Uterus (tissue), 4 donors: Measurements from ENCODE around the gene CACNB1. TPM values are rescaled to one million over a fixed set of nuclear protein-coding genes. Genes with fewer than 3 reads are reported as not detected.

ENCODE experiments used
- DNase-seq, 2 donors: peaks; one replicate each; pipeline ENCODE4 v3.0.0-alpha.2; 2019 to 2020
- H3K27ac ChIP-seq, 2 donors: fragments of 200-600 bp; sonication (generic); 1 replicate in 1 of 2; 2 replicates in 1 of 2; pipeline ENCODE4 v1.5.1; 2016 to 2018
- H3K27me3 ChIP-seq, 2 donors: fragments of 200-600 bp; sonication (generic); one replicate each; pipeline ENCODE4 v1.5.1; 2018 to 2019; ENCODE audit warnings: control low read depth in 1 of 2
- H3K36me3 ChIP-seq, 2 donors: fragments of 200-600 bp; sonication (generic); one replicate each; pipeline ENCODE4 v1.5.1; 2019; ENCODE audit warnings: control low read depth in 1 of 2
- H3K4me1 ChIP-seq, 2 donors: fragments of 200-600 bp; sonication (generic); one replicate each; pipeline ENCODE4 v1.5.1; 2018 to 2019; ENCODE audit warnings: control low read depth in 1 of 2
- H3K4me3 ChIP-seq, 2 donors: fragments of 200-600 bp; sonication (generic); 1 replicate in 1 of 2; 2 replicates in 1 of 2; pipeline ENCODE4 v1.5.1; 2018 to 2019; ENCODE audit warnings: mild to moderate bottlenecking in 1 of 2
- H3K9me3 ChIP-seq, 2 donors: fragments of 200-600 bp; sonication (generic); one replicate each; pipeline ENCODE4 v1.5.1; 2019; ENCODE audit warnings: control low read depth in 1 of 2
- POLR2A ChIP-seq, 2 donors: fragments of 450-650 bp; IDR thresholded peaks; one replicate each; pipeline ENCODE4 v1.6.1; 2016; ENCODE audit warnings: antibody characterized with exemption in 2 of 2, mild to moderate bottlenecking in 1 of 2, moderate library complexity in 1 of 2
- intact Hi-C: fragments of 100-400 bp; cut with DNase I; formaldehyde crosslinking; loops from one replicate; pipeline ENCODE4 v1.15.1; 2023; ENCODE audit warnings: low total_unique reads
- total RNA-seq, 4 donors: library from RNA; depleted of rRNA in 3 of 4; stranded (reverse); fragments of >200 nt in 3 of 4; gene quantifications; one replicate each; pipeline versions ENCODE4 v1.1.0 to v1.2.4, GENCODE V29; 2014 to 2023
- TF ChIP-seq, protein P1 (sequence below), 4 experiments: fragments of 200-600 bp in 2 of 4; fragments of 450-650 bp in 2 of 4; sonication (generic) in 2 of 4; IDR thresholded peaks; one replicate each; pipeline ENCODE4 v1.5.1; 2016 to 2019; ENCODE audit warnings: antibody characterized with exemption in 4 of 4, mild to moderate bottlenecking in 2 of 4, moderate library complexity in 1 of 4
- donor health status: DM: yes; HTN: yes; CAD: no.

The CACNB1 gene
- total RNA-seq, 4 donors from 2014 or later: 5.6 to 23.3 (median 8.4) TPM

DNA sequence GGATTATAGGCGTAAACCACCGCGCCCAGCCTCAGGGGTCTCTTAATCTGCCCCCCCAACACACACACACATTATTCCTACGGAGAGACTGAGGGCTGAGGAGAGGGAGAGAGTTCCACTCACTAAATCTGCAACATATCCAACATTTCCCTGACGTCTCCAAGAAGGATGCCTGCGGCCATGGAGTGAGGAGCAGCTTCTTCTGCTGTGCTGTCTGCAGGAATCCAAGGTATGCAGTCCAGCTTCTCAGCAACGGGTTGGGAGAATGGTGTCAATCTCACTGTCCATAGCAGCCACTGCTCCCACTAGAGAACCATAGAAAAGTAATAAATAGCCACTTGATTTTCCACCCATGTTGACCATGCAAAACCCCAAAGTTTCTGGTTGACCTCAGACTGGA is 41.0 kb downstream of the CACNB1 start:
- Histone ChIP-seq H3K4me1 (no peaks in the 10 kb centered on the region), H3K36me3 (no peaks in the 10 kb centered on the region), H3K27me3 (no peaks in the 10 kb centered on the region), H3K9me3 (no peaks in the 10 kb centered on the region), H3K4me3 (no peak overlapping the region), H3K27ac (no peak overlapping the region)
- TF ChIP-seq POLR2A (IDR thresholded peaks at IDR 0.05): no peak
- TF ChIP-seq, protein P1, sequence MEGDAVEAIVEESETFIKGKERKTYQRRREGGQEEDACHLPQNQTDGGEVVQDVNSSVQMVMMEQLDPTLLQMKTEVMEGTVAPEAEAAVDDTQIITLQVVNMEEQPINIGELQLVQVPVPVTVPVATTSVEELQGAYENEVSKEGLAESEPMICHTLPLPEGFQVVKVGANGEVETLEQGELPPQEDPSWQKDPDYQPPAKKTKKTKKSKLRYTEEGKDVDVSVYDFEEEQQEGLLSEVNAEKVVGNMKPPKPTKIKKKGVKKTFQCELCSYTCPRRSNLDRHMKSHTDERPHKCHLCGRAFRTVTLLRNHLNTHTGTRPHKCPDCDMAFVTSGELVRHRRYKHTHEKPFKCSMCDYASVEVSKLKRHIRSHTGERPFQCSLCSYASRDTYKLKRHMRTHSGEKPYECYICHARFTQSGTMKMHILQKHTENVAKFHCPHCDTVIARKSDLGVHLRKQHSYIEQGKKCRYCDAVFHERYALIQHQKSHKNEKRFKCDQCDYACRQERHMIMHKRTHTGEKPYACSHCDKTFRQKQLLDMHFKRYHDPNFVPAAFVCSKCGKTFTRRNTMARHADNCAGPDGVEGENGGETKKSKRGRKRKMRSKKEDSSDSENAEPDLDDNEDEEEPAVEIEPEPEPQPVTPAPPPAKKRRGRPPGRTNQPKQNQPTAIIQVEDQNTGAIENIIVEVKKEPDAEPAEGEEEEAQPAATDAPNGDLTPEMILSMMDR (IDR thresholded peaks at IDR 0.05): no peak
- intact Hi-C loops: no loop called here
- no peak for DNase-seq

DNA sequence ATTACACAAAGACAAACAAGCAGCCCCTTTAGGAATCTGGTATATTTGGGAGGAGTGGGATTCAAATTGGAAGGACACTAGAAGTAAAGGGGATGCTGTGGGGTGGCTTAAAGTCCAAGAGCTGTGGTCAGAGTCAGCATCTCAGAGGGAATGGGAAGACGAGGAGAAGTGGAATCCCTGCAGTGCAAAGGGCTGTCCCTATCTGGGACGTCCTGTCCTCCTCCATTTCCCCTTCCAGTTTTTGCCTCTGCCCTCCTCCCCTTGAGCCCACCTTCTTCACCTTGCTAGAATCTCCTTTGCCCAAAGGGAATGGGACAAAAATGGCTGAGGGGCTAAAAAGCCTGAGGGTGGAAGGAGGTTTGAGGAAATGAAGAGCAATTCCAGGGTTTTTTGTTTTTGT is 41.8 kb downstream of the CACNB1 start:
- TF ChIP-seq POLR2A (IDR thresholded peaks at IDR 0.05): no peak
- TF ChIP-seq, protein P1 (IDR thresholded peaks at IDR 0.05): no peak
- H3K4me1 ChIP-seq: no peaks in the 10 kb centered on the region
- no peak for DNase-seq
- H3K27me3 ChIP-seq: no peaks in the 10 kb centered on the region
- H3K36me3 ChIP-seq: no peaks in the 10 kb centered on the region
- intact Hi-C loops: no loop called here
- H3K27ac ChIP-seq: no peak overlapping the region
- H3K4me3 ChIP-seq: no peak overlapping the region
- H3K9me3 ChIP-seq: no peaks in the 10 kb centered on the region

DNA sequence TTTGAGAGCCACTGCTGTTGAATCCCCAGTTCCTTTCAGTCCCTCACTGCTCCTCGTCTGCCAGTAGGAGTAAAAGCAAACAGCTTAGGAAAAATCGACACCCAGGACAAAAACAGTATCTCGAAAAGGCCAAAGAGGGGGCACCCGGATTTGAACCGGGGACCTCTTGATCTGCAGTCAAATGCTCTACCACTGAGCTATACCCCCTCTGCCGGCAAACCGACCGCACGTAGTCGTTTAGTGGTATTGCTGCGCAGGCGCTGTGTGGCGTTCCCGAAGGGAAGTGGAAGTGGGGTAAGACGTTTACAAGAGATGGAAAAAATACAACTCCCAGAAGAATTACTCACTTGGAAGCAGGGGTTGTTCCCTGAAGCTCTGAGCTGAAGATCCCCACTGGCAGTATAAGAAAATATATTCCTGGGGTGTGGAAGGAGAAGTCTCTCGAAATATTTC is 43.8 kb downstream of the CACNB1 start:
- Histone ChIP-seq H3K27me3 (no peaks in the 10 kb centered on the region), H3K9me3 (no peaks in the 10 kb centered on the region), H3K4me1 (no peaks in the 10 kb centered on the region), H3K36me3 (no peaks in the 10 kb centered on the region), H3K4me3 (peak overlapping the region; percentile 87 to 92), H3K27ac (peak overlapping the region; percentile 96 to 99)
- intact Hi-C loops: loop anchor here (2.0 kb wide), 1 partner anchor 171 kb away; no protein-coding TSS in a partner anchor
- DNase-seq: peak; percentile 93 to 95
- TF ChIP-seq, protein P1 (IDR thresholded peaks at IDR 0.05): peak in 3 of 4 experiments; percentile 12 to 38 (median 25)
- peak; percentile 33 to 54 for TF ChIP-seq POLR2A (IDR thresholded peaks at IDR 0.05)

DNA sequence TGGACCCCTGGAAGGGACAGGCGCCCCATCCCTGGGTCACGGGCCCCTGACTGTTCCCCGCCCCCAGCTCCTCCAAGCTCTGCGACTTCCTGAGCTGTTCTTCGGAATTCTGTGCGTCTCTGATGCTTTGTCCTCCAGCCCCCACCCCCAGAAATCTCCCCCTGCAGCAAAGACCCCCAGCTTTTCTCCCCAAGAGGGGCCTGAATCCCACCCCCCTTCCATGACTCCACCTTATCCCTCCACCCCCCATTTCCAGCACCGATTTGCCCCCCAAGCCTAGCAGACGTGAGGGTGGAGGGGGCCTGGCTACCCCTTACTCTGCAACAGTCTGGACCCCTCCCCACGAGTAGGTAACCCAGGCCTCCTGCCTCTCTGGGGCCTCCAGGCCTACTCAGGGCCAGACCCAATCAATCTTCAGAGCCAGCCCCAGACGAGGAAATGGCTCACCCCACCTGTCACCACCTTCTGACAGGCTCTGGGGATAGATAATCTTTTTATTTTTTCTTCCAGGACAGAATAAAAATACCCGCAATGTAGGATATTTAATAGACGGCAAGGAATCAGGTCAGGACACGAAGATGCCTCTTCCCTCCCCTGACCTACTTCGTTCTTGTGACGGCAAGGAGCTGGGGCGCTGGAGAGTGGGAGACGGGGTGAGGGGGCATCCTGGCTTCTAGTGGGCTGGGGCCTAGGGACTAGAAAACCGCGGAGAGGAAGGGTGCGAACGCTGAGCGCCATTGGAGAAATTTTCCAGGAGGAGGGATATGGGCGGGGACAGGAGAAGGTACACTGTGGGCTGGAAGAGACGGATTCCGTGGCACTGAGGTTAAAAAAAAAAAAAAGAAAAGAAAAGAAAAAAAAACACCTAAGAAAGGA is 45.3 kb downstream of the CACNB1 start:
- no peak for TF ChIP-seq POLR2A (IDR thresholded peaks at IDR 0.05)
- TF ChIP-seq, protein P1 (IDR thresholded peaks at IDR 0.05): no peak
- H3K27me3 ChIP-seq: no peaks in the 10 kb centered on the region
- no peaks in the 10 kb centered on the region for H3K9me3 ChIP-seq
- intact Hi-C loops: loop anchor here (2.0 kb wide), 1 partner anchor 169 kb away; no protein-coding TSS in a partner anchor
- peak in 1 of 2 donors; percentile 59 for DNase-seq
- H3K36me3 ChIP-seq: no peaks in the 10 kb centered on the region
- H3K27ac ChIP-seq: peak overlapping the region; percentile 96 to 99
- peak overlapping the region; percentile 87 to 92 for H3K4me3 ChIP-seq
- no peaks in the 10 kb centered on the region for H3K4me1 ChIP-seq
